H9 (cell line): ENCODE results near the gene RUNX1. TPM values are rescaled to one million over a fixed set of nuclear protein-coding genes. Genes with fewer than 3 reads are reported as not detected.

Source experiments
- DNase-seq: peaks from one replicate; pipeline ENCODE4 v3.0.0-alpha.2; 2017
- H2AFZ ChIP-seq: one replicate; pipeline ENCODE4 v1.6.1; 2013; ENCODE audit warnings: mild to moderate bottlenecking, low read length, control low read depth, moderate library complexity
- H2AK5ac ChIP-seq: 2 replicates; pipeline ENCODE4 v1.6.1; 2013; ENCODE audit warnings: low read length, control low read depth, mixed read lengths; ENCODE audit not compliant: insufficient read length
- H2BK120ac ChIP-seq: one replicate; pipeline ENCODE4 v1.6.1; 2013; ENCODE audit warnings: low read depth, mild to moderate bottlenecking, low read length, control low read depth, inconsistent platforms; ENCODE audit not compliant: poor library complexity, severe bottlenecking
- H2BK12ac ChIP-seq: 2 replicates; pipeline ENCODE4 v1.6.1; 2013; ENCODE audit warnings: low read length, control low read depth, mixed read lengths, low read depth; ENCODE audit not compliant: insufficient read length
- H2BK15ac ChIP-seq: 2 replicates; pipeline ENCODE4 v1.6.1; 2013; ENCODE audit warnings: low read depth, low read length, control low read depth
- H2BK20ac ChIP-seq: one replicate; pipeline ENCODE4 v1.6.1; 2013; ENCODE audit warnings: low read depth, mild to moderate bottlenecking, low read length, control low read depth, inconsistent platforms; ENCODE audit not compliant: poor library complexity, severe bottlenecking
- H2BK5ac ChIP-seq: 2 replicates; pipeline ENCODE4 v1.6.1; 2013; ENCODE audit warnings: low read length, control low read depth, mixed read lengths; ENCODE audit not compliant: insufficient read length
- H3K14ac ChIP-seq: 2 replicates; pipeline ENCODE4 v1.6.1; 2013; ENCODE audit warnings: low read length, control low read depth; ENCODE audit not compliant: insufficient read depth
- H3K18ac ChIP-seq: 2 replicates; pipeline ENCODE4 v1.6.1; 2013; ENCODE audit warnings: low read depth, mild to moderate bottlenecking, mixed read lengths, low read length, control low read depth; ENCODE audit not compliant: insufficient read length
- H3K23ac ChIP-seq: 2 replicates; pipeline ENCODE4 v1.6.1; 2013; ENCODE audit warnings: low read length, control low read depth, mixed read lengths, low read depth; ENCODE audit not compliant: insufficient read length
- H3K23me2 ChIP-seq: 2 replicates; pipeline ENCODE4 v1.6.1; 2013; ENCODE audit warnings: low read depth, mild to moderate bottlenecking, mixed read lengths, low read length, control low read depth; ENCODE audit not compliant: insufficient read length, poor library complexity, severe bottlenecking
- H3K27ac ChIP-seq: 2 replicates; pipeline ENCODE4 v1.5.1; 2013; ENCODE audit warnings: low read length, control low read depth, mixed read lengths, low read depth; ENCODE audit not compliant: insufficient read length
- H3K27me3 ChIP-seq: 2 replicates; pipeline ENCODE4 v1.6.1; 2013; ENCODE audit warnings: low read length, control low read depth, inconsistent platforms; ENCODE audit not compliant: insufficient read depth
- H3K4ac ChIP-seq: 2 replicates; pipeline ENCODE4 v1.6.1; 2013; ENCODE audit warnings: low read depth, mild to moderate bottlenecking, control low read depth, inconsistent platforms, low read length, moderate library complexity
- H3K4me1 ChIP-seq: 2 replicates; pipeline ENCODE4 v1.6.1; 2013; ENCODE audit warnings: low read length, control low read depth, inconsistent platforms; ENCODE audit not compliant: insufficient read depth
- H3K4me2 ChIP-seq: 2 replicates; pipeline ENCODE4 v1.6.1; 2013; ENCODE audit warnings: low read length, control low read depth, mixed read lengths; ENCODE audit not compliant: insufficient read length, insufficient read depth
- H3K56ac ChIP-seq: 2 replicates; pipeline ENCODE4 v1.6.1; 2013; ENCODE audit warnings: low read depth, mild to moderate bottlenecking, mixed read lengths, low read length, control low read depth; ENCODE audit not compliant: insufficient read length
- H3K79me1 ChIP-seq: 2 replicates; pipeline ENCODE4 v1.6.1; 2013; ENCODE audit warnings: low read depth, mild to moderate bottlenecking, moderate library complexity, low read length, control low read depth, inconsistent platforms; ENCODE audit not compliant: insufficient read depth, poor library complexity, severe bottlenecking
- H3K79me2 ChIP-seq: 2 replicates; pipeline ENCODE4 v1.6.1; 2013; ENCODE audit warnings: low read length, control low read depth, inconsistent platforms; ENCODE audit not compliant: insufficient read depth
- H3K9ac ChIP-seq: 2 replicates; pipeline ENCODE4 v1.6.1; 2013; ENCODE audit warnings: low read length, control low read depth, mixed read lengths; ENCODE audit not compliant: insufficient read length; ENCODE audit errors: extremely low read depth
- H3K9me3 ChIP-seq: one replicate; pipeline ENCODE4 v1.6.1; 2013; ENCODE audit warnings: low read depth, low read length, inconsistent platforms; ENCODE audit not compliant: control insufficient read depth
- H3T11ph ChIP-seq: one replicate; pipeline ENCODE4 v1.6.1; 2013; ENCODE audit warnings: mild to moderate bottlenecking, low read length, control low read depth, inconsistent platforms
- H4K20me1 ChIP-seq: one replicate; pipeline ENCODE4 v1.6.1; 2013; ENCODE audit not compliant: control insufficient read depth, insufficient read length, insufficient read depth
- H4K5ac ChIP-seq: 2 replicates; pipeline ENCODE4 v1.6.1; 2013; ENCODE audit warnings: low read depth, mild to moderate bottlenecking, mixed read lengths, low read length, control low read depth; ENCODE audit not compliant: insufficient read length
- H4K8ac ChIP-seq: replicated peaks from 2 replicates; pipeline ENCODE4 v1.6.1; 2013; ENCODE audit warnings: low read length, control low read depth, mixed read lengths, low read depth; ENCODE audit not compliant: insufficient read length
- H4K91ac ChIP-seq: 2 replicates; pipeline ENCODE4 v1.6.1; 2013; ENCODE audit warnings: low read depth, mild to moderate bottlenecking, moderate library complexity, mixed read lengths, low read length, control low read depth; ENCODE audit not compliant: insufficient read length
- H3K27ac Mint-ChIP-seq, 3 experiments: 2 replicates in 2 of 3; 3 replicates in 1 of 3; pipeline ENCODE4 v1.8.0; 2020 to 2021; ENCODE audit warnings: mixed read lengths in 3 of 3, mild to moderate bottlenecking in 1 of 3, moderate library complexity in 1 of 3
- H3K27me3 Mint-ChIP-seq: 2 replicates; pipeline ENCODE4 v1.8.0; 2021; ENCODE audit warnings: low read depth, mild to moderate bottlenecking, moderate library complexity, mixed read lengths
- H3K36me3 Mint-ChIP-seq, 3 experiments: 2 replicates in 2 of 3; 3 replicates in 1 of 3; pipeline ENCODE4 v1.8.0; 2020 to 2021; ENCODE audit warnings: low read depth in 3 of 3, mixed read lengths in 3 of 3; ENCODE audit not compliant: insufficient read depth in 1 of 3
- H3K4me1 Mint-ChIP-seq, 2 experiments: 2 replicates each; pipeline ENCODE4 v1.8.0; 2020; ENCODE audit warnings: mixed read lengths in 2 of 2
- H3K4me3 Mint-ChIP-seq, 2 experiments: 2 replicates in 1 of 2; 3 replicates in 1 of 2; pipeline ENCODE4 v1.8.0; 2020 to 2021; ENCODE audit warnings: mild to moderate bottlenecking in 2 of 2, mixed read lengths in 2 of 2, moderate library complexity in 1 of 2
- H3K9me3 Mint-ChIP-seq, 2 experiments: 2 replicates in 1 of 2; 3 replicates in 1 of 2; pipeline ENCODE4 v1.8.0; 2020; ENCODE audit warnings: mild to moderate bottlenecking in 2 of 2, mixed read lengths in 2 of 2, moderate library complexity in 1 of 2
- CTCF ChIP-seq: fragments of 200-600 bp; sonication (generic); conservative IDR thresholded peaks from 3 replicates; pipeline ENCODE4 v1.8.0; 2021; ENCODE audit warnings: antibody characterized with exemption, mild to moderate bottlenecking
- WGBS: extraction: QIAGEN DNeasy Blood & Tissue Kit; methylation state at CpG from one replicate; pipeline ENCODE4 v1.1.7; 2013; ENCODE audit warnings: missing lambda C conversion rate, low lambda C conversion rate, mixed read lengths; ENCODE audit not compliant: insufficient read length; ENCODE audit errors: extremely low coverage; 5-methylcytosine and 5-hydroxymethylcytosine counted together
- total RNA-seq: library from RNA; stranded (reverse); gene quantifications from 2 replicates; pipeline ENCODE4 v1.2.1, GENCODE V29; 2021

Gene RUNX1
- total RNA-seq, 1 experiment from 2014 or later: 0.72 TPM

DNA sequence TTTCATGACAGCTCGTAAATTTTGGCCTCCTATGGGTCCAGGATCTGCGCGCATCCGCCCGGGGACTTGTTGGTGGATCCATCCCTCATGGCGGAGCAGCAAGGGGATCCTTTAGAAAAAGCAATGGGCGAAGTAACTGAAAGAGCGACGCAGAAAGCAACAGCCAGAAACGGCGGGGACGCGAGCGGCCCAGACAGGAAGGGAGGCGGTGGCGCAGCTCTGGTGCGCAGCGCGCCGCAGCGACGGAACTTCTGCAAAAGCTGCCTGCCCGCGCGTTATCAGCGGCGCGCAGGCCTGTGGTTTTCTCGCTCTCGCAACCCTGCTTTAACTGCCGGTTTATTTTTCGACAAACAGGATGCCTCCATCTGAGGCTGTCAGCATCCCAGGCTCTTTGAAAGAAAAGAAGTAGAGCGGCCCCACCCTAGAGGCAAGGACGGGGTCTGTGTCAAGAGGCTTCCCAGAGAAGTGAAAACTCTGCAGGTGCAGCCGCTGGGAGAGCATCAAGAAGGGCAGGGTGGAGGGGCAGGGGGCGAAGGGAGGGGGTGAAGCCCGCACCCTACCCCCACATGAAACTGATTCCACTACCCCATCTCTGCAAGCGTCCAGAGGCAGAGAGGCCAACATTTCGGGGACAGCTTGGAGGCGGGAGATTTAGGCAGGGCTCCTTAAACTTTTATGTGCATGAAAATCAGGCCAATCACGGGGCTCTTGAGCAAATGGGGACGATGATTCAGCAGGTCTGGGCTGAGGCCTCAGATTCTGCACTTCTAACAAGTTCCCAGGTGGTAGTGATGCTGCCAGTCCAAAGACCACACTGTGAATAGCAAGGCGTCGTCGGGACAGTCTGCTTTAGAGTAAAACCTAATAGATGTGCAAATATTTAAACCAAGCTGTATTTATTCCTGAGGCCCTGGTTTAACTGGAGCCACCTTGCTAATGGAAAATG, 22.2 kb downstream of the RUNX1 start:
- Histone ChIP-seq H3K9ac (no peak overlapping the region), H3K27ac (no peak overlapping the region), H3K4me1 (no peaks in the 10 kb centered on the region; the same call in 1 of the 2 replicates), H2BK20ac (no peak overlapping the region), H3K79me1 (no peaks in the 10 kb centered on the region), H2BK15ac (no peak overlapping the region), H3K14ac (no peak overlapping the region), H3K79me2 (no peaks in the 10 kb centered on the region), H2BK120ac (no peak overlapping the region), H4K5ac (no peak overlapping the region), H3K56ac (no peak overlapping the region), H4K8ac (no peak overlapping the region), H3T11ph (no peak overlapping the region), H3K4me2 (peak overlapping the region; percentile 6), H2AFZ (no peak overlapping the region), H2AK5ac (no peak overlapping the region), H4K91ac (no peak overlapping the region), H2BK12ac (no peak overlapping the region), H3K23me2 (peaks cover 4% of the 10 kb centered on the region), H3K27me3 (no peaks in the 10 kb centered on the region), H4K20me1 (no peaks in the 10 kb centered on the region), H3K18ac (no peak overlapping the region), H3K4ac (no peak overlapping the region), H3K23ac (no peak overlapping the region), H2BK5ac (no peak overlapping the region), H3K9me3 (no peaks in the 10 kb centered on the region)
- Mint-ChIP-seq H3K27ac (no peak overlapping the region), H3K4me3 (peak overlapping the region; percentile 40 to 56; a peak in 4 of 5 replicates), H3K27me3 (peaks cover 13% of the 10 kb centered on the region), H3K9me3 (peaks cover 0 to 5% of the 10 kb centered on the region in 2 experiments; a peak in 1 of 5 replicates), H3K36me3 (no peaks in the 10 kb centered on the region), H3K4me1 (peaks cover 22 to 32% of the 10 kb centered on the region in 2 experiments)
- TF ChIP-seq CTCF: no peak
- DNase-seq: peak; percentile 70
- WGBS: no CpG with 5 or more reads among the region's 45 CpGs
